ENCODE data around the gene ERCC1. TPM values are rescaled to one million over a fixed set of nuclear protein-coding genes. Genes with fewer than 3 reads are reported as not detected.

Gene ERCC1
- polyA plus RNA-seq, 1 of the 3 experiments (the other 2 are of a cell fraction): 95.3 TPM

- ChIA-PET POLR2A (interaction anchor here (1.2 kb wide), 1 partner anchor 64 kb away, joined by 3 read pairs; no protein-coding TSS in a partner anchor), CTCF (interaction anchor here (1.1 to 3.9 kb wide), 6 partner anchors 10 to 81 kb away, joined by 3 to 19 read pairs (median 4); partner anchors contain the start of gene ERCC2)
- Histone ChIP-seq H3K4me2 (peak within 1 kb of the TSS; percentile 88), H2AFZ (ENCODE audit: low read depth) (peak within 1 kb of the TSS; percentile 82), H3F3A (replicated peaks; ENCODE audit: insufficient read depth) (peaks cover 7% of the 10 kb centered on the region), H3K4me1 (ENCODE audit: control insufficient read depth in 1 of 2, insufficient read depth in 2 of 2, low read depth in 1 of 2, low read length in 1 of 2) (peaks cover 16 to 26% of the 10 kb centered on the region in 2 experiments; a peak in 3 of 4 replicates), H3K79me2 (ENCODE audit: insufficient read depth) (peaks cover 71% of the 10 kb centered on the region), H4K20me1 (ENCODE audit: insufficient read depth) (no peaks in the 10 kb centered on the region), H3K9me2 (no peaks in the 10 kb centered on the region), H3K4me3 (ENCODE audit: low read depth in 2 of 2, low read length in 1 of 2) (peak within 1 kb of the TSS; percentile 87 to 97), H3K36me3 (replicated peaks in 1 of 2; ENCODE audit: control insufficient read depth in 1 of 2, insufficient read depth in 2 of 2, low read length in 1 of 2) (peaks cover under 1 to 2% of the 10 kb centered on the region in 2 experiments), H3K27ac (ENCODE audit: low read depth in 2 of 2, low read length in 1 of 2) (peak within 1 kb of the TSS; percentile 96 to 98), H3K9me3 (no peaks in the 10 kb centered on the region), H3K27me3 (ENCODE audit: insufficient read depth) (no peaks in the 10 kb centered on the region), H3K9ac (peak within 1 kb of the TSS; percentile 97)
- 3% methylated on average over 20 of the region's 46 CpGs for whole genome bisulfite sequencing (ENCODE audit: low lambda C conversion rate)
- DNase-seq: peak; percentile 92
- TF ChIP-seq GATA2 (CRISPR knock-in tag; IDR thresholded peaks at IDR 0.05) (no peak), SMC3 (IDR thresholded peaks at IDR 0.05; ENCODE audit: low read depth, low read length) (no peak), RCOR1 (IDR thresholded peaks at IDR 0.05; ENCODE audit: low read length) (peak; percentile 60), MAX (IDR thresholded peaks at IDR 0.05; ENCODE audit: low read depth) (peak; percentile 45; the same call in 1 of the 2 replicates), JUND (IDR thresholded peaks at IDR 0.05) (no peak)
These were observed 18.9 kb downstream of the ERCC1 start, which contains the start of gene PPP1R13L for GRCh38 chr19:45404557-45405434. PPP1R13L (minus strand) TSS chr19:45405069; CDS start chr19:45398318, 6,751 bp downstream.

- peak; percentile 19; the same call in 1 of the 2 replicates for TF ChIP-seq SMC3 (IDR thresholded peaks at IDR 0.05; ENCODE audit: low read depth, low read length)
- no peak for TF ChIP-seq EZH2phosphoT487 (IDR thresholded peaks at IDR 0.05; ENCODE audit: borderline replicate concordance, low read depth)
- no peak for TF ChIP-seq NRF1 (IDR thresholded peaks at IDR 0.05; ENCODE audit: low read depth, low read length)
- no peak for TF ChIP-seq RFX5 (IDR thresholded peaks at IDR 0.05; ENCODE audit: low read length)
- TF ChIP-seq CTCF (IDR thresholded peaks at IDR 0.05): peak; percentile 78
- no peak for TF ChIP-seq GATA2 (CRISPR knock-in tag; IDR thresholded peaks at IDR 0.05)
- Histone ChIP-seq H3K27ac (ENCODE audit: low read depth in 2 of 2, low read length in 1 of 2) (peak overlapping the region in 1 of 2 experiments; percentile 96; a peak in 2 of 4 replicates), H3K9me3 (no peaks in the 10 kb centered on the region), H3K4me1 (ENCODE audit: control insufficient read depth in 1 of 2, insufficient read depth in 2 of 2, low read depth in 1 of 2, low read length in 1 of 2) (peaks cover 16 to 26% of the 10 kb centered on the region in 2 experiments; a peak in 3 of 4 replicates), H3K36me3 (replicated peaks in 1 of 2; ENCODE audit: control insufficient read depth in 1 of 2, insufficient read depth in 2 of 2, low read length in 1 of 2) (peaks cover 2 to 7% of the 10 kb centered on the region in 2 experiments), H4K20me1 (ENCODE audit: insufficient read depth) (no peaks in the 10 kb centered on the region), H3F3A (replicated peaks; ENCODE audit: insufficient read depth) (peaks cover 7% of the 10 kb centered on the region), H3K9me2 (no peaks in the 10 kb centered on the region), H3K9ac (peak overlapping the region; percentile 97), H3K4me3 (ENCODE audit: low read depth in 2 of 2, low read length in 1 of 2) (peak overlapping the region; percentile 87 to 97), H2AFZ (ENCODE audit: low read depth) (peak overlapping the region; percentile 82; the same call in 1 of the 2 replicates), H3K4me2 (peak overlapping the region; percentile 88), H3K79me2 (ENCODE audit: insufficient read depth) (peaks cover 79% of the 10 kb centered on the region), H3K27me3 (ENCODE audit: insufficient read depth) (no peaks in the 10 kb centered on the region)
- peak; percentile 64 for DNase-seq
- ChIA-PET POLR2A (interaction anchor here (1.2 kb wide), 1 partner anchor 65 kb away, joined by 3 read pairs; no protein-coding TSS in a partner anchor), CTCF (interaction anchor here (0.7 to 3.9 kb wide), 7 partner anchors 9 to 82 kb away, joined by 3 to 19 read pairs (median 4); partner anchors contain the start of gene ERCC2)
- 57% methylated on average over 18 of the region's 25 CpGs for WGBS (ENCODE audit: low lambda C conversion rate)
These were observed 19.7 kb downstream of the ERCC1 start for GRCh38 chr19:45403781-45404556.

Measured in SK-N-SH (cell line).